Epithelial cell of esophagus (primary cell): Measurements from ENCODE around the gene LENG9.

Source experiments
- DNase-seq: peaks from one replicate; pipeline ENCODE4 v3.0.0; 2010; ENCODE audit warnings: low read depth
- H3K4me3 ChIP-seq: 2 replicates; pipeline ENCODE4 v1.5.1; 2011; ENCODE audit warnings: mild to moderate bottlenecking, low read length, control low read depth
- CTCF ChIP-seq: IDR thresholded peaks from 2 replicates; pipeline ENCODE4 v1.5.1; 2011; ENCODE audit warnings: low read depth, mild to moderate bottlenecking, low read length, control low read depth, inconsistent platforms; ENCODE audit not compliant: insufficient read depth; ENCODE audit errors: missing control alignments

The LENG9 gene

GRCh38 chr19:54455786-54456422 is 7.7 kb downstream of the LENG9 start:
- no peak for DNase-seq
- TF ChIP-seq CTCF = no peak
- no peak overlapping the region for H3K4me3 ChIP-seq

- TF ChIP-seq CTCF = no peak
- H3K4me3 ChIP-seq = no peak overlapping the region
- no peak for DNase-seq
Measured at GRCh38 chr19:54454781-54455675, 8.6 kb downstream of the LENG9 start.

GRCh38 chr19:54453921-54454780 is 9.4 kb downstream of the LENG9 start:
- DNase-seq = no peak
- H3K4me3 ChIP-seq = no peak overlapping the region
- no peak for TF ChIP-seq CTCF

GRCh38 chr19:54452626-54453025 is 11.0 kb downstream of the LENG9 start:
- TF ChIP-seq CTCF = no peak
- no peak for DNase-seq
- H3K4me3 ChIP-seq = no peak overlapping the region

- DNase-seq = no peak
- no peak overlapping the region for H3K4me3 ChIP-seq
- TF ChIP-seq CTCF = no peak
Measured at GRCh38 chr19:54451997-54452396, 11.6 kb downstream of the LENG9 start.

- DNase-seq = peak; percentile 29
- no peak for TF ChIP-seq CTCF
- H3K4me3 ChIP-seq = no peak overlapping the region
Measured at GRCh38 chr19:54451331-54451871, 12.2 kb downstream of the LENG9 start.
